HL-60 (cell line): Measurements from ENCODE around the gene PARD6G.

Experiments
- DNase-seq, 2 experiments: peaks; one replicate each; pipeline ENCODE4 v3.0.0-alpha.2; 2010 to 2020; ENCODE audit warnings: low read depth in 1 of 2, low spot score in 1 of 2
- H3K27ac ChIP-seq: fragments of 250-450 bp; sonication (Bioruptor Pico); replicated peaks from 2 replicates; pipeline ENCODE4 v1.5.1; 2020; ENCODE audit warnings: mild to moderate bottlenecking, moderate library complexity
- H3K27me3 ChIP-seq: fragments of 250-450 bp; sonication (Bioruptor Pico); 2 replicates; pipeline ENCODE4 v1.5.1; 2021; ENCODE audit warnings: mild to moderate bottlenecking, moderate library complexity; ENCODE audit not compliant: insufficient read depth, poor library complexity, severe bottlenecking
- H3K4me3 ChIP-seq: replicated peaks from 2 replicates; pipeline ENCODE4 v1.5.1; 2011; ENCODE audit warnings: mild to moderate bottlenecking, control low read depth, low read length; ENCODE audit not compliant: insufficient read depth
- GABPA ChIP-seq: IDR thresholded peaks from 2 replicates; pipeline ENCODE4 v1.6.1; 2012; ENCODE audit warnings: low read depth
- POLR2AphosphoS5 ChIP-seq: IDR thresholded peaks from 2 replicates; pipeline ENCODE4 v1.6.1; 2012; ENCODE audit warnings: low read depth
- SPI1 ChIP-seq: IDR thresholded peaks from 2 replicates; pipeline ENCODE4 v1.6.1; 2012; ENCODE audit warnings: low read depth, mild to moderate bottlenecking, borderline replicate concordance
- TF ChIP-seq, protein P1 (sequence below): IDR thresholded peaks from one replicate; pipeline ENCODE4 v1.5.1; 2011; ENCODE audit warnings: low read length, control low read depth, inconsistent platforms; ENCODE audit not compliant: insufficient read depth
- TF ChIP-seq, protein P2 (sequence below): IDR thresholded peaks from 2 replicates; pipeline ENCODE4 v1.6.1; 2012; ENCODE audit warnings: low read depth; ENCODE audit not compliant: insufficient replicate concordance

The PARD6G gene

DNA sequence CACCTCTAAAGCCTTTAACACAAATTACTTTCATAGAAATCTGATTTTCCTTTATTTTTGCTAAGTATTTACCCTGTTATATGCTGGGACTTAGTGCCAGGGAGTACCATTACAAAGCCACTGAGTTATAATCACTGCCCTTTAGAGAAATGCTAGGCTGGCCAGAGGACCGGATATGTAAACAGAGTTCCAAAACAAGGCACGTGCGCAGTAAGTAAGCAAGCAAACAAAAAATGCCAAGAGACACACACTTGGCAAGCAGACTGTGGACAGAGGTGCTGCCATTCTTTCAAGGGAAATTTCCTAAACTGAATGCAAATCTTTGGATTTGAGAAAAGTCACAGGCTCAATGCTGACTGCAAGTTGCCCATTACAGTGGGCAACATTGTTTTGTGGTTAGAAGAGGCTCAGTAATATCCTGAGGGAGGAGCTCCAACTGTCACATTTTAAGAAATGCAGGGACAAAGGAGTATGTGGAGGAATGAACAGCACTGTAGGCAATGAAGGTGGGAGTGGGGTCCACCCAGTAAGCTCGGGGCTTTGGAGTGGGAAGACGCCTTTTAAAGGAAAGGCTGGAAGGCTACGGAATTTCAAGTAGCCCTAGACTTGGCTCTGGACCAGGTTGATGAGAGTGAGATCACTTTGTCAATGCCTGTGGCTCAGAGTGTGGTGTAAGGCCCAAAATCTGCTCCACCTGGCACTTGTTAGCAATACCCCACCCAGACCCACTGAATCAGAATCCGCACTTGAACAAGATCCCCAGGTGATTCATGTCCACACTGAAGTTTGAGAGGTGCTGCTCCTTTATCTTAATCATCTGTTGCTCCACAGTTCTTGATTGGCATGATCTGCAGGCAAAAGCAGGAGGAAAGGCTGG lies 2.1 kb upstream of the PARD6G start:
- H3K27ac ChIP-seq, result no peak overlapping the region
- no peak for DNase-seq

DNA sequence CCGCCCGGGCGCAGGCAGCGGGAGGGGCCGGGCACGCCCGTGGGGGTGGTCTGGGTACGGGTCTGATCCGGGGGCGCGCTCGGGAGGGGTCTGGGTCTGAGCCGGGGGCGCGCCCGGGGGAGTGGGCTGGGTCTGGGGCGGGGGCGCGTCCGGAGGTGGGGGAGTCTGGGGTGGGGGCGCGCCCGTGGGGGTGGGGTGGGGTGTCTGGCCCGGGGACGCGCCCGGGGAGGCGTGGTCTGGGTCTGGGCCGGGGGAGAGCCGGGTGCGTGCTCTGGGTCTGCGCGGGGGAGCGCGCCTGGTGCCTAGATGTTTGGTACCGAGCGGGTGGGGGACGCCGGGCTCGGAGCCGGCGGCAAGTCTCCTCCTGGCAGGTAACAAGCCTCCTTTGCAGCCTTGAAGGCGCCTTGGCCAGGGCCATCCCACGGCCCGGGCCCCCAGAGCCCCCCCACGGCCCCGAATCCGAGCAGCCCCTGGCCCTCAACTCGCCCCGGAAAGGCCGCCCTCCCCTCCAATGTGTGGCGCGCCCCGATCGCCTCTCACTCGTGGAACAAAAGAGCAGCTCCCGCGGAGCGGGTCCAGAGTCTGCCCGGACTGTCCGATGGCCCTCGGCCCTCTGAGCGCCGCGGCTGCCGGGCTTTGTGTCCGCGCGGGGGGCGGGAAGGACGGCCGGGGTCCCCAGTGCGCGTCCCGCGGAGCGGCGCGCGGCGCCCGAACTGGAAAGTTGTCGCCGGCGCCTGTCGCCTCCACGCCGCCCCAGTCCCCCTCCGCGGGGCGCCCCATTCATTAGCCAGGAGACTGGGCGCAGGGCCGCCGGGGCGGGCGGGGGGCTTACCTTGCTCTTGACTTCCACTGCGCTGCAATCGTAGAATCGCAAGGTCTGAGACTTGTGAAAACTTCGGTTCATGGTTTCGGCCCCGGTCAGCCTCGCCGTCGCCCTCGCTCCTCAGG lies 595 bp downstream of the PARD6G start:
- TF ChIP-seq POLR2AphosphoS5 (no peak), GABPA (no peak), SPI1 (no peak)
- TF ChIP-seq, protein P1, sequence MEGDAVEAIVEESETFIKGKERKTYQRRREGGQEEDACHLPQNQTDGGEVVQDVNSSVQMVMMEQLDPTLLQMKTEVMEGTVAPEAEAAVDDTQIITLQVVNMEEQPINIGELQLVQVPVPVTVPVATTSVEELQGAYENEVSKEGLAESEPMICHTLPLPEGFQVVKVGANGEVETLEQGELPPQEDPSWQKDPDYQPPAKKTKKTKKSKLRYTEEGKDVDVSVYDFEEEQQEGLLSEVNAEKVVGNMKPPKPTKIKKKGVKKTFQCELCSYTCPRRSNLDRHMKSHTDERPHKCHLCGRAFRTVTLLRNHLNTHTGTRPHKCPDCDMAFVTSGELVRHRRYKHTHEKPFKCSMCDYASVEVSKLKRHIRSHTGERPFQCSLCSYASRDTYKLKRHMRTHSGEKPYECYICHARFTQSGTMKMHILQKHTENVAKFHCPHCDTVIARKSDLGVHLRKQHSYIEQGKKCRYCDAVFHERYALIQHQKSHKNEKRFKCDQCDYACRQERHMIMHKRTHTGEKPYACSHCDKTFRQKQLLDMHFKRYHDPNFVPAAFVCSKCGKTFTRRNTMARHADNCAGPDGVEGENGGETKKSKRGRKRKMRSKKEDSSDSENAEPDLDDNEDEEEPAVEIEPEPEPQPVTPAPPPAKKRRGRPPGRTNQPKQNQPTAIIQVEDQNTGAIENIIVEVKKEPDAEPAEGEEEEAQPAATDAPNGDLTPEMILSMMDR, result no peak
- TF ChIP-seq, protein P2, sequence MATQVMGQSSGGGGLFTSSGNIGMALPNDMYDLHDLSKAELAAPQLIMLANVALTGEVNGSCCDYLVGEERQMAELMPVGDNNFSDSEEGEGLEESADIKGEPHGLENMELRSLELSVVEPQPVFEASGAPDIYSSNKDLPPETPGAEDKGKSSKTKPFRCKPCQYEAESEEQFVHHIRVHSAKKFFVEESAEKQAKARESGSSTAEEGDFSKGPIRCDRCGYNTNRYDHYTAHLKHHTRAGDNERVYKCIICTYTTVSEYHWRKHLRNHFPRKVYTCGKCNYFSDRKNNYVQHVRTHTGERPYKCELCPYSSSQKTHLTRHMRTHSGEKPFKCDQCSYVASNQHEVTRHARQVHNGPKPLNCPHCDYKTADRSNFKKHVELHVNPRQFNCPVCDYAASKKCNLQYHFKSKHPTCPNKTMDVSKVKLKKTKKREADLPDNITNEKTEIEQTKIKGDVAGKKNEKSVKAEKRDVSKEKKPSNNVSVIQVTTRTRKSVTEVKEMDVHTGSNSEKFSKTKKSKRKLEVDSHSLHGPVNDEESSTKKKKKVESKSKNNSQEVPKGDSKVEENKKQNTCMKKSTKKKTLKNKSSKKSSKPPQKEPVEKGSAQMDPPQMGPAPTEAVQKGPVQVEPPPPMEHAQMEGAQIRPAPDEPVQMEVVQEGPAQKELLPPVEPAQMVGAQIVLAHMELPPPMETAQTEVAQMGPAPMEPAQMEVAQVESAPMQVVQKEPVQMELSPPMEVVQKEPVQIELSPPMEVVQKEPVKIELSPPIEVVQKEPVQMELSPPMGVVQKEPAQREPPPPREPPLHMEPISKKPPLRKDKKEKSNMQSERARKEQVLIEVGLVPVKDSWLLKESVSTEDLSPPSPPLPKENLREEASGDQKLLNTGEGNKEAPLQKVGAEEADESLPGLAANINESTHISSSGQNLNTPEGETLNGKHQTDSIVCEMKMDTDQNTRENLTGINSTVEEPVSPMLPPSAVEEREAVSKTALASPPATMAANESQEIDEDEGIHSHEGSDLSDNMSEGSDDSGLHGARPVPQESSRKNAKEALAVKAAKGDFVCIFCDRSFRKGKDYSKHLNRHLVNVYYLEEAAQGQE, result no peak
- peak overlapping the region; percentile 52 for H3K4me3 ChIP-seq
- DNase-seq, result no peak
- H3K27ac ChIP-seq, result no peak overlapping the region
- H3K27me3 ChIP-seq, result peaks cover 10% of the 10 kb centered on the region

More for the DNA sequence above, 2.1 kb upstream of the PARD6G start:
- TF ChIP-seq POLR2AphosphoS5 (no peak), SPI1 (no peak), GABPA (no peak)
- TF ChIP-seq, protein P1, result no peak
- TF ChIP-seq, protein P2, result no peak
- no peak overlapping the region for H3K4me3 ChIP-seq
- peaks cover 10% of the 10 kb centered on the region for H3K27me3 ChIP-seq

DNA sequence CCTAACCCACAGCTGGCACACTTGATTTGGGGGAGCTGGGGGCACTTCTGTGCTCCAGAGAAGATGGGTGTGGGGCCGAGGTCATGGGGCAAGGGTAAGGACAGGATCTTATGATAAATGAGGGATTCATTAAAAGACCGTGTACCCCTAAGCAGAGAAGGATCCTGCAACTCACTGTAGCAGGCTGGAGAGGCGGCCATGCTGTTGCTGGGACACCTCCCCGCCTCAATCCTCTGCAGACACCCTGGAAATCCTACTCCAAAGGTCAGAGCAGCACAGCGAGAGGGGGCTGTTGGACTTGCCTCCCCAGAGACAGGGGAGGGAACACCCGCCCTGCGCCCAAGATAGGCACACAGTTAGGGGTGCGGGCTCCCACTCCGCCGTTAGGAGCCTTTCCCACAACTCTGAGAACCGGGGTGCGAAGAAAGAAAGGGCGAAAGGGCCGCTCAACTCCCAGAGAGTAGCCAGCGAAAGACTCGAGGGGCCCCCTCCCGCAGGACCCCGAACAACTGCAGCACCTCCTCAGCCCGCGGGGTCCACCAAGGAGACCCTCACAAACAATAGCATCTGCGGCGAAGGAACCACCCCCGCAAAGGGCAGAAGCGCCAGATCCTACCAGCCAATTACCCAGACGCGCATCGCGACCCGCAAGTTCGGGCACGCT lies 1.4 kb downstream of the PARD6G start:
- DNase-seq, result no peak
- H3K27me3 ChIP-seq, result peaks cover 10% of the 10 kb centered on the region
- no peak overlapping the region for H3K4me3 ChIP-seq
- no peak overlapping the region for H3K27ac ChIP-seq
- TF ChIP-seq POLR2AphosphoS5 (no peak), GABPA (no peak)
- TF ChIP-seq, protein P1, result no peak
- TF ChIP-seq, protein P2, result no peak
